ENCODE results near the gene PPP1R1C.

GRCh38 chr2:182070736-182071135, 85.1 kb downstream of the PPP1R1C start:
- TF ChIP-seq CTCF (IDR thresholded peaks at IDR 0.05) (no peak), POLR2A (IDR thresholded peaks at IDR 0.05) (no peak), POLR2AphosphoS5 (IDR thresholded peaks at IDR 0.05) (no peak), EP300 (IDR thresholded peaks at IDR 0.05) (no peak)
